ENCODE data around the gene FBXW7. TPM values are rescaled to one million over a fixed set of nuclear protein-coding genes. Genes with fewer than 3 reads are reported as not detected.

The FBXW7 gene
- total RNA-seq, 4 donors from 2014 or later: 20.9 to 47.3 (median 39.5) TPM

- TF ChIP-seq CTCF (IDR thresholded peaks at IDR 0.05; ENCODE audit: low read depth): no peak
Observed at GRCh38 chr4:152577708-152578396, 42.0 kb upstream of the FBXW7 start.

- no peak for TF ChIP-seq CTCF (IDR thresholded peaks at IDR 0.05; ENCODE audit: low read depth)
Observed at GRCh38 chr4:152575533-152575932, 39.6 kb upstream of the FBXW7 start.

GRCh38 chr4:152573861-152574260 lies 38.0 kb upstream of the FBXW7 start:
- TF ChIP-seq CTCF (IDR thresholded peaks at IDR 0.05; ENCODE audit: low read depth): no peak

- TF ChIP-seq CTCF (IDR thresholded peaks at IDR 0.05; ENCODE audit: low read depth): no peak
Observed at GRCh38 chr4:152572417-152573086, 36.7 kb upstream of the FBXW7 start.

- TF ChIP-seq CTCF (IDR thresholded peaks at IDR 0.05; ENCODE audit: low read depth): no peak
Observed at GRCh38 chr4:152571770-152572169, 35.9 kb upstream of the FBXW7 start.

GRCh38 chr4:152571296-152571695 lies 35.4 kb upstream of the FBXW7 start:
- no peak for TF ChIP-seq CTCF (IDR thresholded peaks at IDR 0.05; ENCODE audit: low read depth)

GRCh38 chr4:152565333-152565732 lies 29.4 kb upstream of the FBXW7 start:
- no peak for TF ChIP-seq CTCF (IDR thresholded peaks at IDR 0.05; ENCODE audit: low read depth)
